HUDEP-2 (cell line): Measurements from ENCODE around the gene CD300LF.
A peak's percentile ranks its signal among the peaks of the same experiment; 100 is the strongest.

Experiments
- DNase-seq, 76 experiments: peaks; one replicate each; lab custom pipeline; 2025; ENCODE audit not compliant: unreplicated experiment in 76 of 76; lab: John Stamatoyannopoulos, UW

The CD300LF gene

DNA sequence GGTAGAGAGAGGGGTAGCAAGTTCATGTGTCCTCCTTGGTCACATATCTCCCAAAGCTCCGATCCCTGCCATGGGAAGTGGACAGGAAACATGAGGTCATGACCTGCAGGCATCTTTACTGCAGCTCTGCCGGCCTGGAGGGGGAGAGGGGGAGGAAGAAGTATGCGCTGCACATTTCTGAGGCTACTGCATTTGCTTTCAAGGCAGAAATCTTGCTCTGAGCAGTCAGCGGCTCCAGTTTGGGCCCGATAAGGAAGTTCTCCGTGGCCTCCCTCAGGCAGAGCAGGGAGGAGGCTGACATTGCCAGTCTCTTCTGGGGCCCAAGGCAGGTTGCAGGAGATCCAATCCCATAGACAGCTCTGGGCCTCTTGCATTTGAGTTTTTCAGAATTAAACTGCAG lies 34.2 kb upstream of the CD300LF start:
- DNase-seq = peak in 63 of 76 experiments; percentile 11 to 72 (median 50)

DNA sequence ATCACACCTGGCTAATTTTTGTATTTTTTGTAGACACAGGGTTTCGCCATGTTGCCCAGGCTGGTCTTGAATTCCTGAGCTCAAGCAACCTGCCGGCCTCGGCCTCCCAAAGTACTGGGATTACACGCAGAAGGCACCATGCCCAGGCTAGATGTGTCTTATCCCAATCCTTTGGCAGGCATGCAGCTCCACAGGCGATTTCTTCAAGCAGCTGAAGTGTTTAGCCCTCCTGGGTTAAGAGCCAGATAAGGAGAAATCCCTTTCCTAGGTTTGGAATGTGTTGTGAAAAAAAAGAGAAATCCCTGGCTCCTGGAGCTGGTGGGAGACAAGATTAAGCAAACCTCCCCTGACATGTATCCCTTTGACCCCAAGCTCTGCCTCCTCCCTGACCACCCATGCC lies 33.7 kb upstream of the CD300LF start:
- DNase-seq = no peak

DNA sequence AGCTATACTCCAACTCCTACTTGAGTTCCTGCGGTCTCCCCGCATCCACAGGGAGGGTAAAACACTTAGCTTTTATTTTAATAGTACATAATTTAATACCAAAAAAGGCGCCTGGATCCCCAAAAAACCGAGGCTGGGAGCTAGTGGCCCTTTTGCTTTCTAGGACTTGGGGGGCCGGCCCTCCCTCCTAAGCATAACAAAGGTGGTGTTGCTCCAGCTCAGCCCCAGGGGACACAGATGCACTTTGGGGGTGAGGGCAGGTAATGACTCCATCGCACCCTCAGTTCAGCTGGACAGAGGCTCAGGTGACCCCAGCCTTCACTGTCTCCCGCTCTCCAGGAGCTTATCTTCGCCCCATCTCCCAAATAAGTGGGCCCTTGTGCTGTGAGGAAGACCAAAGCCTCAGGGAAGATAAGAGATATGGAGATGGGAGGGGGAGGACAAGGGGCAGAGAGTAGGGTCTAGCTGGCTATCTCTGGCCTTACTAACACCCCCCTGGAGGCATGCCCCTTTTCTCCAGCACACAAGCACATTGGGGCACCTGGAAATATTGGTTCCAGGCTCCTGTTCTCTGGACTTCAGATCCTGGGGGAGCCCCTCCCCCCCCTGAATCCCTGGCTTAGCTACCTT lies 32.9 kb upstream of the CD300LF start:
- no peak for DNase-seq

DNA sequence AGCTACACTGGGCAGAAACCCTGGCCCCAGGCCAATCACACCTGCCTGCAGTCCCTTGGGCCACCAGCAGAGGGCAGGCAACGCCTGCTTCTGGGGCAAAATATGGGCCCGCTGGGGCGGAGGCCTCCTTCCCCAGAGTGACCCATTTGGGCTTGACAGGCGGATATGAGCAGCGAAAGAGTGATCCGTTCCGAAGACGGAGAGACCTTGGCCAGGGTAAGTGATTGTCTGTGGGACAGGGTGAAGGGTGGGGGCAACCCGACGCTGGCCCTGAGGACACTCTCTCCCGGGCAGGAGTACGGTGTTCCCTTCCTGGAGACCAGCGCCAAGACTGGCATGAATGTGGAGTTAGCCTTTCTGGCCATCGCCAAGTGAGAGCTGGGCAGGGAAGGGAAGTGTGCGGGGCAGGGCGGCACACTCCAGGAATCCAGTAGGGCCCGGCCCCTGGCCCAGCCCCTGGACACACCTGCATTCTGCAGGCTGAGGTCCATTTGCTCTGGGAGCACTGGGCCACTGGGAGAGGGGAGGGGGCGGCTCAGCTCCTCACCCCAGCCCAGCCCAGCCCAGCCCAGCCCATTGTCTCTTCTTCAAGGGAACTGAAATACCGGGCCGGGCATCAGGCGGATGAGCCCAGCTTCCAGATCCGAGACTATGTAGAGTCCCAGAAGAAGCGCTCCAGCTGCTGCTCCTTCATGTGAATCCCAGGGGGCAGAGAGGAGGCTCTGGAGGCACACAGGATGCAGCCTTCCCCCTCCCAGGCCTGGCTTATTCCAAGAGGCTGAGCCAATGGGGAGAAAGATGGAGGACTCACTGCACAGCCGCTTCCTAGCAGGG lies 32.2 kb upstream of the CD300LF start:
- peak in 70 of 76 experiments; percentile 22 to 95 (median 68) for DNase-seq

DNA sequence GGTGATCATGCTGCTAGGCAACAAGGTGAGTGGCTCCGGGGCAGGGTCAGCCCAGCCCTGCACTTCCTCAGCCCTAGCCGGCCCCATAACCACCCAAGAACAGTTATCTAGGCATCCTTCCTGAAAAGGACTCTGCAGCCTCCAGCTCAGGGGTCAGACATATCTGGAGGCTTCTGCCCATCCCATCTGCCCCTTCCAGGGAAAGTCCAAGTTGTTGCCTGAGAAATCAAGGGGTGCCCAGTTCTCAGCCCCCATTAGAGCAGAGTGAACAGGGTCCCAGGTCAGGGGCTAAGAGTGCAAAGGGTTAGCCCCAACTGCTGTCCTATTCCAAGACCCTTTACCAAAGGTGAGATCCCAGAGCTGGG lies 31.6 kb upstream of the CD300LF start:
- no peak for DNase-seq

DNA sequence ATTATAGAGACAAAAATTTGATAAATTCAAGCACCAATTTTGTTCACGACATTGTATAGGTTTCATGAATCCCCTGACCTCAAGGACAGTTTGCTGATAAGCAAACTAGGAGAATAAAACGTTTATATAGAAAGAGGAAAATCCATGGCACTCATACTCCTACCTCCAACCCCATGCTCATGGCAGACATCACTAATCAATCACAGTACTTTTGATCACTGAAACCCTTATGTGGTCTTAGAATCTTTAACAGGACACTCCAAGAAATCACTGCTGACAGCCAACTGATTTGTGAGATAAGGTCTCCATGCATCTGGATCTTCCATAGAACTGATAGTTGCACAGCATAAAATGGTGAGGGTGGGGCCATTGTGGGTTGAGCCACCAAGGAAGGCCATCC lies 31.0 kb upstream of the CD300LF start:
- no peak for DNase-seq

DNA sequence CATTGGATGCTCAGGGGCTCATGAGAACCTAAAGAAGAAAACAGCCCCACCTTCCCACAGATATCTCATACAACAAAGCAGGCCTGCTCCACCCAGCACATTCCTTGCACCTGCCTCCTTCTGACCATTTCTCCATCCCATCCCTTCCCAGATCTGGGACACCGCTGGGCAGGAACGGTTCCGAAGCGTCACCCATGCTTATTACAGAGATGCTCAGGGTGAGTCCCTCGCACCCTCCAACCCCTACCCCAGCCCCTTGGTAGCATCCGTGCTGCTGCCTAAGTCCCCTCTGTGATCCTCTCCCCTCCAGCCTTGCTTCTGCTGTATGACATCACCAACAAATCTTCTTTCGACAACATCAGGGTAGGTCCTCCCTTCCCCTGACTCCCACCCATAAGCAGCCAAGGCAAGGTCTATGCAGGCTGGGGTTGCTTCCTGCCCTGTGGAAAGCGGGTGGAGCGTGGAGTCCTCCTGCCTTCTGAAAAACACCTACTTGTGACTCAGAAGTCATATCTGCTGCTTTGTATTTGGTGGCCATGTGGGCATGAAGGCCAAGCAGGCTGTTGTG lies 30.3 kb upstream of the CD300LF start:
- no peak for DNase-seq

DNA sequence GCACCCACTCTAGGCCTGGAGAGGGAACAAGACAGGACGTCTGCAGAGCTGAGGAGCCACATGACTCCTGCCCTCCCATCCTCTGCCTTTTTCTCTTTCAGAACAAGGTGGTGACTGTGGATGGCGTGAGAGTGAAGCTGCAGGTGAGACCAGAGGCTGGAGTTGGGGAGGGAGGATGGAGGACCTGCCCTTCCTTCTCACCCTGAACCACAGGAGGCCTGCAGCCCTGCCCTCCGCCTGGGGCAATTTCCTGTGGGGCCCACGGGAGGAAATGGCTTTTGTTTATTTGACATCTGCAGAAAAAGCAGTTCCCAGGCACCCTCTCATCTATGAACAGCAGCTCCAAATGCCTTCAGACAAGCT lies 29.4 kb upstream of the CD300LF start:
- no peak for DNase-seq

DNA sequence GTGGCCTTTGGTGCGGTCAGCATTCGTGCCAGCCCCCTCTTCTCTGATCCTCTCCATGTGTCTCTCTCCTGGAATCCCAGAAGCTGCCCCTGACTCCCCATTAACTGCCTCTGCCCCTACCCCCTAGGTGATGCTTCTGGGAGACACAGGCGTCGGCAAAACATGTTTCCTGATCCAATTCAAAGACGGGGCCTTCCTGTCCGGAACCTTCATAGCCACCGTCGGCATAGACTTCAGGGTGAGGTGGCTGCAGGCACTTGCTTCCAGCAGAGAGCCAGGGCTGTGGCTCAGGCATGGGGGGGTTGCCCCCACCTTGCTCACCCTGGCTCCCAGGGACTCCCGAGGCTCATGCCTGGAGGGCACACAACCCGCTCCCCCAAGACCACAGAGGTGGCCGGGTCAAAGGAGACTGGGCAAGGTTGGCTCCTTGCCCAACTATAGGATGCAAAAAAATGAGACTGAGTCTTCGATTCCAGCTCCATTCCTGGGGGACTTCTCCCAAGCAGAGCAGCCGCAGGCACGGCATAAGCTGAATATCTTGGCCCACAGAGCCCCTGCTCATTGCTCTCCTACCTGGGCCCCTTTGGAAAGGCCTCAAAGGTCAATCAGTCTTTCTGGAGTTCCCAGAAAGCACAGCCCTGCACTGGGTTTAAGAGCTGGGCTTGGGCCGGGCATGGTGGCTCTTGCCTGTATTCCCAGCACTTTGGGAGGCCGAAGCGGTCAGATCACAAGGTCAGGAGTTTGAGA lies 28.1 kb upstream of the CD300LF start:
- DNase-seq = no peak

DNA sequence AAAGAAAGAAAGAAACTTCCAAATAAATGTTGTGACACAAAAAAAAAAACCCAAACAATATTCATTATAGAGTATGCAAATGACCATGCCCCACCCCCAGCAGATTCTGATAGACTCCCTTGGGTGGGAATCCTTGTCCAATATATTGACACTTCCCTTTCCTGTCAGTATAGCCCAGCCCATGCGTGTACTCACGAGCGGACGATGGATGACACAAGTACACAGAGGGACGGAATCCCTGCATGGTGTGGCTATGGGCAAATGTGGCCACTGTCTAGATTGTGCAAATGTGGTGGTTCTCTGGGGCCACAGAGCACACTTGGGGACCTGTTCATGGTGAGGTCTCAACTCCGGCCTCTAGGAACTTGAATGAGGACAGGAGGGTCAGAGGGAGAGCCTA lies 27.4 kb upstream of the CD300LF start:
- DNase-seq = no peak

DNA sequence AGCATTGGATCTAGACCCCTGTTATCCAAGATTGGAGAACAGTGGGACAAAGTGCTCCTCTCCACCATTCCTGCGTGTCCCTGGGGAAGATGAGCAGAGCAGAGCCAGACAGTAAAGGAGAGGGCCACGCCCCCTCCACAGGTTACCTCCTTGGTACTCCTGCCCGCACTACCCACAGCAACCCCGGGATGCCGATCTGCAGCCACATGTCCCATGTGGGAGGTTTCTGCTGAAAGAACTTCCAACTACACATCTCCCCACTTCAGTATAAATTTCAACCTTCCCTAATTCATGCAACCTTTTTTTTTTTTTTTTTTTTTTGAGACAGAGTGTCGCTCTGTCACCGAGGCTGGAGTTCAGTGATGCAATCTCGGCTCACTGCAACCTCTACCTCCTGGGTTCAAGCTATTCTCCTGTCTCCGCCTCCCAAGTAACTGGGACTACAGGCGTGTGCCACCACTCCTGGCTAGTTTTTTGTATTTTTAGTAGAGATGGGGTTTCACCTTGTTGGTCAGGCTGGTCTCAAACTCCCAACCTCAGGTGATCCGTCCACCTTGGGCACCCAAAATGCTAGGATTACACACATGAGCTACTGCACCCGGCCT lies 26.6 kb upstream of the CD300LF start:
- no peak for DNase-seq

DNA sequence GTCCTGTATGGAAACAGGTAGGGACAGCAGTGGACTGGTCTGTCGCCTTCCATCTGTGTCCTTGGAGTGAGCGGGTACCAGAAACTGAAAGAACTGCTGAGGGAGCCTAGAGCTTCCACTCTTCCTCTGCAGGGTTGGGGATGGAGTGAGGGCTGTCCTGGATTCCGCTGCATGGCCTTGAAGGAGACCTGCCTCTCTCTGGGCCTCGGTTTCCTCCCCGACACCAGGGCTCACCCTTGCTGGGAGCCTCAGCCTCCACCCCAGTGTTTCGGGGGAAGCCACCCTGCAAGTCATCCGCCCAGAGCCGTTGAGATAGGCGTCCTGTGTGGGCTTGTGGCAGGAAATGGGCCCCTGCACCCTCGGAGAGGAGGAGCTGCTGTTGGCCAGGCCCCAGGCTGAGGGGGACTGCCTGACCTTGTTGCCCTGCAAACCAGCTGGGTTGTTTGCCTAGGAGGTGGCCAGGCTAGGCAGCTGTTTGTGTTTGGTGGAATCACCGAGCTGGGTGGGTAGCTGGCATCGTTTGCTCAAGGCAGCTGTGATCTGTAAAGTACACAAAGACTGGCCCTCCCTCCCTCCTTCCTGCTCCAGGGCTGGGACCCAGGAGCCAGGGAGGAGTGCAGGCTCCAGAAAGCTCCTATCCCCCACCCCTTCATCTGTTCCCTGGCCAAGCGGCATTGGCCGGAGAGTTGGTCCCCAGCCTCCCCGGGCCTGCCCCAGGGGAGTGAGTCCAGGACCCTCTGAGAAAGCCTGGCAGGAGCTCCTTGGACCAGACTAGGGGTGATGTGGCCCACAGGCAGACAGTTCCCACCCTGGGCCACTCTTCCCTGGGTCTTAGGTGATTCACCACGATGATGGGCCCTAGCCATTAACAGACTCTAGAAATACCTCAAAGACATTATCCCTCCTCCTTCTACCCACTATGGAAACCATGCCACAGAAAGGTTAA lies 25.6 kb upstream of the CD300LF start:
- DNase-seq = peak in 53 of 76 experiments; percentile 16 to 72 (median 42)

DNA sequence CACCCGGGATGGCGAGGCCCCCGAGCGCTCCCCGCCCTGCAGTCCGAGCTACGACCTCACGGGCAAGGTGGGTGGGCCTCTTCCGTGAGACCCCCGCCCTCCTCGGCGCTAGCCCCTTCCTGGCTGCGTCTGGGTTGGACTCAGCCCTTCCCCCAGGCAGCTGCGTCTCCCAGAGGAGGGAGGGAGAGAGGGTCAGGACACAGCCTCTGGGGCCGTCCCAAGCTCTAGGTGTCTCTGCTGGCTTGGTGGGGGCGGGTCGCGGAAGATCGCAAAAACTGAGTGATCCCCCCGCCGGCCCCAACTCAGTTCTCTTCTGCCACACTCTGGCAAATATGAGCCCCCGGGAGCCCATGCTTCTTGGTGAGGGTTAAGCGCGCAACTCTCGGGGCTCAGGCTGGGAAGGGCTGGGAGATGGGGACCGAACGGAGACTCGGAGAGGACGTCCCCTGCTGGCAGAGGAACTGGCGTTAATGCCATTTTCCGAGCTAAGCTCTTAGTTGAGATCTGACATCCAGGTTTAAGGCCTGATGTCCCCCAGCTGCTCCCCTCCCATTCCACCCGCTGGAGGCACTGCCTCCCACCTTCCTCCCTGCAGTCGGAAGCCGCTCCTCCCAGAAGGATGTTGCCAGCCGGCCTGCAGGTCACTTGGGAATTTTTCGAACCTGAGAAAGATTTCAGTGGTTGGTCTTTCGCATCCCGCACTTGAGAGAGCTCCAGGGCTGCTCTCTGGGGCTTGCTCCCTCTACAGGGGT lies 24.8 kb upstream of the CD300LF start:
- peak in 22 of 76 experiments; percentile 13 to 49 (median 27) for DNase-seq

DNA sequence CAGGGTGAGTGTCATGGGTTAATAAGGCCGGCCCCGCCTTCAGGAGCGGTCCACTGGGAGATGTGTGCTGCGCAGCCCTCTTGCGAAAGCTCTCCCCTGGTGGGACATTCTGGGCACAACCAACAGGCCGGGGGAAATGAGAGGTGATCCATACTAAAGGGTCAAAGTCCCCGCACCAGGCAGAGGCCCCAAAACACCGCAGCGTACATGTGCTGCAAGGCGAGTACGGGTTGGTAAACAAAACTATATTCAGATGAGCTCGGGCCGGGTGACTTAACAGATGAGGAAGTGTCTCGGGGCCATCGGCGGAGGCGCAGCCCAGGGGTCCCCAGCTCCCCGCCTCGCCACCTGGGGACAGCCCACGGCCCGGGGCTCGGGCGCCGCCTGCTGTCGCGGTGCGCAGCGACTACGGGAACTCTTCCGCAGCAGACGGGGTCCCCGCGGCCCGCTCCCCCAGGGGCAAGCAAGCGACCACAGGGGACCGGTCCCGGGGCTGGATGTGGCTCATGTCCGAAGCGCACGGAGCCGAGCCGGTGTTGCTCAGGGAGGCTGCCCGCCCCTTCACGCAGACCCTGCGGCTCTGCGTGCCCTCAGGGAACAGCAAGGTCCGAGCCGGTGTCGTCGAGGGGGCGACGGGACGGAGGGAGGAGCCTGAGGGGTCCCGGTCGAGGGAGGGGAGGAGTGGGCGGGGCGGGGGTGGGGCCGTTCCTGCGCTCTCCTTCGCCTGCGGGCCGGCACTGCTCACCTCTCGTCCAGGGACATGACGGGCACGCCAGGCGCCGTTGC lies 24.0 kb upstream of the CD300LF start, which contains the start of gene RAB37:
RAB37 (plus strand) TSS at position 744 of the 786 bp plus-strand sequence; CDS start at position 761, 17 bp downstream.
- peak in 12 of 76 experiments; percentile 9 to 37 (median 20) for DNase-seq

DNA sequence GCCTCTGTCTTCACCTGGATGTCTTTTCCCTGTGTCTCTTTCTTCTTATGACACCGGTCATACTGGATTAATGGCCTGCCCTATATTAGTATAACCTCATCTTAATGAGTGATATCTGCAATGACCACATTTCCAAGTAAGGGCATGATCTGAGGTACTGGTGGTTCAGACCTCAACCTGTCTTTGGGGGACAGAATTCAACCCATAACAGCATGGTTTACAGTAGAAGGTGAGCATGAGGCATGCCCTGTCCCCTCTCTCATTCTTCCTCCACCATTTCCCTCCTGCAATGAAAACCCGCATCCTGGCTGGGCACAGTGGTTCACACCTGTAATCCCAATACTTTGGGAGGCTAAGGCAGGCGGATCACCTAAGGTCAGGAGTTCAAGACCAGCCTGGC lies 21.5 kb upstream of the CD300LF start:
- no peak for DNase-seq

DNA sequence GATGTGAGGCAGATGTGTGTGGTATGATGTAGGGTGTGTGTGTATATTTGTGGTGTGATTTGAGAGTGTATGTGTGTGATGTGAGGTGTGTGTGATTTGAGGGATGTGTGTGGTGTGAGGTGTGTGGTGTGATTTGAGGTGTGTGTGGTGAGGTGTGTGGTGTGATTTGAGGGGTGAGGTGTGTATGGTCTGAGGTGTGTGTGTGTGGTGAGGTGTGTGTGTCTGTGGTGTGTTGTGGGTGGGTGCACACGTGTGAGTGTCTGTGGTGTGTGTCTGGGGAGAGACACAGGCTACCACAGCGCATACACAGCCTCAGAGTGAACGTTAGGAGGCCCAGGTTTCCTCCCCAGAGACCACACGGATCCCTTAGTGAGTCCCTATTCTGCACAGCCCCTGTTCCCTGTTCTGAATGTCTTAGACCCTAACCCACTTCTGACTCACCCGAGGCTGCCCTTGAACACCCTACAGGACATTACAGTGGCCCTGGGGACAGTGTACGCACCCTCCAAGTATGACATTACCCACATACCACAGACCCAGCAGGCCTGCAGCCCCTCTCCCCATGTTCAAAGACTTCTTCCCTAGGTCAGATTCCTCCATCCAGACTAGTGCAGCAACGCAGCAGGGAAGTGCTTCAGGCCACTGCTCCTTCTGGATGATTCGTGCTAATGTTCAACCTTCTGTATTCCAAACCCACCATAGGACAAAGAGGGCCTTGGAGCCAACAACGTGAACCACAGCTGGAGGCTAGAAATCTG lies 20.8 kb upstream of the CD300LF start:
- no peak for DNase-seq

DNA sequence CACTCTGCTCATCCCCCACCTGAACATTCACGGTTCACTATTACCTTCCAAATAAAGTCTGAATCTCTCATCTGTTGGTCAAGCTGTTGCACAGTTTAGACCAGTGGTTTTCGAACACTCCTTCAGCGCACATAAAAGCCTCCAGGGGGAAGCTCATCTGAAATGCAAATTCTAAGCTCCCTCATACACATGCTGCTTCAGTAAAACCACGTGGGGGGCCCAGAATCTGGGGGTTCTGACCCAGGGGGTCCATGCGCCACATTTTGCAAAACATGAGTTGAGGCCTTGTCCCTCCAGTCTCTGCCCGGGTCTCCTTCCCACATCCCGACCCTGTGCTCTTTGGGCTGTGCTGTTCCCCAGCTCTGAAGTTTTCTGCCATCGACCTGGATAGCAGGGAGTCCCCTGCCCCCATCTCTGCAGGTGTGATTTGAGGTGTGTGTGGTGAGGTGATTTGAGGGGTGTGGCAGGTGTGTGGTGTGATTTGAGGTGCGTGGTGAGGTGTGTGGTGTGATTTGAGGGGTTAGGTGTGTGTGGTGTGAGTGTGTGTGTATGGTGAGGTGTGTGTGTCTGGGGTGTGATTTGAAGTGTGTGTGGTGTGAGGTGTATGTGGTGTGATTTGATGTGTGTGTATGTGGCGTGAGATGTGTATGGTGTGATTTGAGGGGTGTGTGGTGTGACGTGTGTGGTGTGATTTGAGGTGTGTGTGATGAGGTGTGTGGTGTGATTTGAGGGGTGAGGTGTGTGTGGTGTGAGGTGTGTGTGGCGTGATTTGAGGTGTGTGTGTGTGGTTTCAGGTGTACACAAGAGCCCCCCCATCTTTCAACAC lies 19.5 kb upstream of the CD300LF start:
- no peak for DNase-seq
